CD4-positive, alpha-beta memory T cell (primary cell): ENCODE results near the gene PACRGL. TPM values are rescaled to one million over a fixed set of nuclear protein-coding genes. Genes with fewer than 3 reads are reported as not detected.

Experiments
- CTCF ChIA-PET: fragments of 350-600 bp; sonication (Branson Sonifier 250); formaldehyde crosslinking; loops from one replicate; lab custom pipeline; 2021; ENCODE audit warnings: inconsistent platforms; ENCODE audit not compliant: partially characterized antibody; lab: Charles Lee
- POLR2A ChIA-PET: fragments of 350-600 bp; sonication (Branson Sonifier 250); formaldehyde crosslinking; loops from one replicate; lab custom pipeline; 2021; ENCODE audit not compliant: partially characterized antibody; lab: Charles Lee
- DNase-seq, 5 donors: peaks; one replicate each; pipeline versions ENCODE4 v3.0.0 to v3.0.0-alpha.2; 2020 to 2022; ENCODE audit warnings: mixed read lengths in 1 of 5
- H3K27ac ChIP-seq: one replicate; pipeline ENCODE4 v1.7.0; 2013; ENCODE audit warnings: low read depth, low read length
- H3K27me3 ChIP-seq: 2 replicates; pipeline ENCODE4 v1.7.0; 2013; ENCODE audit warnings: mild to moderate bottlenecking, low read length, moderate library complexity; ENCODE audit not compliant: insufficient read depth
- H3K36me3 ChIP-seq: 2 replicates; pipeline ENCODE4 v1.7.0; 2013; ENCODE audit warnings: mild to moderate bottlenecking, low read length, moderate library complexity; ENCODE audit not compliant: insufficient read depth
- H3K4me1 ChIP-seq: 2 replicates; pipeline ENCODE4 v1.7.0; 2013; ENCODE audit warnings: mild to moderate bottlenecking, low read length, moderate library complexity; ENCODE audit not compliant: insufficient read depth
- H3K4me3 ChIP-seq, 2 donors: one replicate each; pipeline ENCODE4 v1.7.0; 2013; ENCODE audit warnings: low read length in 2 of 2, mild to moderate bottlenecking in 1 of 2
- H3K9me3 ChIP-seq, 2 donors: one replicate each; pipeline ENCODE4 v1.7.0; 2013; ENCODE audit warnings: low read length in 2 of 2, control low read depth in 1 of 2; ENCODE audit not compliant: control insufficient read depth in 1 of 2
- H3K27ac Mint-ChIP-seq, 7 donors: one replicate each; pipeline ENCODE4 v1.8.0; 2020 to 2021; ENCODE audit warnings: mixed read lengths in 7 of 7, mild to moderate bottlenecking in 6 of 7, inconsistent platforms in 3 of 7, moderate library complexity in 3 of 7
- H3K27me3 Mint-ChIP-seq, 2 donors: one replicate each; pipeline ENCODE4 v1.8.0; 2020 to 2021; ENCODE audit warnings: mixed read lengths in 2 of 2
- H3K36me3 Mint-ChIP-seq, 2 donors: one replicate each; pipeline ENCODE4 v1.8.0; 2020 to 2021; ENCODE audit warnings: mixed read lengths in 2 of 2, inconsistent platforms in 1 of 2, mild to moderate bottlenecking in 1 of 2
- H3K4me1 Mint-ChIP-seq, 4 donors: one replicate each; pipeline ENCODE4 v1.8.0; 2020 to 2021; ENCODE audit warnings: mixed read lengths in 4 of 4, mild to moderate bottlenecking in 1 of 4
- H3K4me3 Mint-ChIP-seq, 8 donors: one replicate each; pipeline ENCODE4 v1.8.0; 2020 to 2021; ENCODE audit warnings: mixed read lengths in 8 of 8, mild to moderate bottlenecking in 7 of 8, moderate library complexity in 6 of 8, inconsistent platforms in 3 of 8
- H3K9me3 Mint-ChIP-seq, 8 donors: one replicate each; pipeline ENCODE4 v1.8.0; 2020 to 2021; ENCODE audit warnings: mixed read lengths in 8 of 8, mild to moderate bottlenecking in 5 of 8, inconsistent platforms in 3 of 8, moderate library complexity in 1 of 8
- intact Hi-C: fragments of 100-400 bp; cut with micrococcal nuclease; formaldehyde crosslinking; loops from one replicate; pipeline ENCODE4 v1.15.1; 2023
- polyA plus RNA-seq, 2 donors: library from polyadenylated mRNA; unstranded; fragments of 300-500 nt; fragmentation: Illumina TruSeq; gene quantifications; one replicate each; pipeline ENCODE4 v1.2.3, GENCODE V29; 2021
- total RNA-seq, 2 experiments: library from RNA; stranded (reverse); gene quantifications; one replicate each; pipeline ENCODE4 v1.2.3, GENCODE V29; 2021

PACRGL gene
- total and polyA plus RNA-seq, 4 experiments from 2014 or later: 5.4 to 14.4 (median 9.9) TPM

DNA sequence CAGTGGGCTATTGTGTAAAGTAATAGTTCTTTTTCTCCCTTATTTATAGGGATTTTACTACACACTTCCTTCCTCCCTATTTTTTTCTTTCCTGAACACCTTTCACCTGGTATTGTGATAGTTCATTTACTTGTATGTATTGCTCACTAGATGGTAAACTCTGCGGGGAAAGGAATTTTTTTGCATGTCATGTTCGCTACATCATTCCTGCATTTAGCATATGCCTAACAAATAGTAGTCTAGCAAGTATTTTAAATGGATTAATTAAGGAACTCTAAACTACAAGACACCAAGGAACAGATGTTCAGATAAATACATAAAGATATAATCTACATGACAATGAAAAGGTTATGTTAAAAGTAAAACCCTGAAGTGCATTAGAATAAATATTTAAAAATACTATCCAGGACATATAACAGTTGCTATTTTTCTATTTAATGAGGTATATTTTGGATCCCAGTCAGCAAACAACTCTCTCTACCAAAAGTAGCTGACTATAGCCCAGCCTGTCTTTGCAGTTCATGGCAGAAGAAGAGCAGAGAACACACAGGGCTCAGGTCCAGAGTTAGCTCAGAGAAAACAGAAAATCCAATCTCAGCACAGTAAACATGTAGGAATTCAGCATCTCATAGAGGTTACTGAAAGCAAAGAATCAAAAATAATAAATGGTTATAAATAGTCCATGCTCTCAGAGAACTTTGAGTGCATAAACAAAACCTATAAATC is 87.8 kb downstream of the PACRGL start:
- CTCF ChIA-PET: no interaction called here
- POLR2A ChIA-PET: no interaction called here

More for the DNA sequence above, 87.8 kb downstream of the PACRGL start:
- DNase-seq: no peak
- Histone ChIP-seq H3K4me3 (no peak overlapping the region), H3K4me1 (no peaks in the 10 kb centered on the region), H3K27me3 (no peaks in the 10 kb centered on the region), H3K27ac (no peak overlapping the region), H3K9me3 (no peaks in the 10 kb centered on the region), H3K36me3 (no peaks in the 10 kb centered on the region)
- Mint-ChIP-seq H3K4me1 (no peaks in the 10 kb centered on the region), H3K27me3 (peaks cover 0 to 2% of the 10 kb centered on the region in 2 donors), H3K4me3 (no peak overlapping the region), H3K27ac (no peak overlapping the region), H3K9me3 (peaks cover 0 to 9% (median 5%) of the 10 kb centered on the region in 8 donors), H3K36me3 (peaks cover 0 to under 1% of the 10 kb centered on the region in 2 donors)
- intact Hi-C loops: no loop called here
